ENCODE measurements around the gene ACO1.
A peak's percentile ranks its signal among the peaks of the same experiment; 100 is the strongest.

ACO1 gene

DNA sequence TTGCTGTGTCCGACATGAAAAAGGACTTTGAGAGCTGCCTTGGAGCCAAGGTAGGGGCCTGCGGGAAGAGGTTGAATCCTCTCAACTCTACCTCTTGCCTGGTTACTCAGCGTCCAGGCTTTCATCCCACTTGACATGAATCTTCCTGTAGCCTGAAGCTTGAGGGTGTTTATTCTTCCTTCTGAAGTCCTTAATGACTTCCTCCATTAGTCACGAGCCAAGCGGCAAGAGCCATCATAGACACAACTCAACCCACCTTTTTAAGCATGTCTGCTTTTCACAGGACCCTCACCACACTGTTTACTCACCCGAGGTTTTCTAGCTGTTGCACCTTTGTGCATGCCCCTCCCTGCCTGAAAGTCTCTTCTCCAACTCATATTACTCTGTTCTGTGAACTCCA is 40.2 kb downstream of the ACO1 start:
- no peak for DNase-seq

DNA sequence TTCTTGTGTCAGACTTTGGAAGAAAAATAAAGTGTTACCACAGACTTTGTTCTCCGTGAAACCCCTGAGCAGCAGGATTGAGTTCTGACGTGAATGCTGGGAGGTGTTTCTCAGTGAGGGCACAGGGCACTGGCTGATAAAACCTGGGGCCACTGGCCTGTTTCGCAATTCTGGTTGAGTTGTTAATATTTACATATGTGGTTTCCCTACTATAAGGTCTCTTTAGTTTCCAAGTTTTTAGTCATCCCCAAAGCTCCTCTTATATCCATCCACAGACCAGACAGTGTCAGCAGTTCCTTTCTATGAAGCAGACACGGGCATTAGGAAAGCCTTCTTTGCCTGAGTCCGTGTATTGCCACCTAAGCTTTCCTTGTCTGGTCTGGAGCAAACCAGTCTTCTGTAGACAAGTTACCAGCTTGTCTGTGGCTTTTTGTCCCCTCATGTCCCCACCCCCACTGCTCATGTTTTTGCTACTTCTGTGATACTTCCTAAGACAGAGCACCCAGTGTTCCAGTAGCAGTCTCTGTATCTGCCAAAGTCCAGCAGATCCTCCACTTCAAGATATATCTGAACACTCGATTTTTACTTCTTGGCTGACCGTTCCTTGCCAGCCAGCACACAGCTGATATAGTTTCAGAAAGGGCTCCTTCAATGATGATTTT is 42.0 kb downstream of the ACO1 start:
- no peak for DNase-seq

DNA sequence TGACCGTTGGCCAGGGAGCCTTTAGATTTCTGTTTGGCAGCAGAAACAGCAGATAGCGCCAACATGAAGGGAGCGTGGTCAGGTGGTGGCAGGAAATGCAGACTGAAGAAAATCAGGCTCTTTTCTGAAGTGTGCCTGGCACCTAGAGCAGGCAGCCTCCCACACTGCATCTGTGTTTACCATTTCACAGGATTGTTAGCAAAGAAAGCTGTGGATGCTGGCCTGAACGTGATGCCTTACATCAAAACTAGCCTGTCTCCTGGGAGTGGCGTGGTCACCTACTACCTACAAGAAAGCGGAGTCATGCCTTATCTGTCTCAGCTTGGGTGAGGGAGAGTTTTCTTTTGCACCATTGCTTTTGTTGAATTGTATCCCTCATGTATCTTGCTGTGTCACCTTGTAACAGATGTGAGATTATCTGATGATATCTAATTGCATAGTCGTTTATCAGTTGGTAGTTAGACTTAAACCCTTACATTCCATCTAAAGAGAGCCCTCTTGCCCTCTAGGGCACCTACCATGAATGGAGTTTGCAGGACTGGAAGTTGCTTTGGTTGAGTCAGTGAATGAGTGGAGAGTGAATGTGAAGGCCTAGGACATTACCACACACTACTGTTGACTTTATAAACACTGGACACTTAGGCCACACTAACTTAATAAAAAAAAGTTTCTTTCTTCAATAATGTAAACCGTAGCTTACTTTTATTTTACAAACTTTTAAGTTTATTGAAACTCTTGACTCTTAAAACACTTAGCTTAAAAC is 42.8 kb downstream of the ACO1 start:
- no peak for DNase-seq

DNA sequence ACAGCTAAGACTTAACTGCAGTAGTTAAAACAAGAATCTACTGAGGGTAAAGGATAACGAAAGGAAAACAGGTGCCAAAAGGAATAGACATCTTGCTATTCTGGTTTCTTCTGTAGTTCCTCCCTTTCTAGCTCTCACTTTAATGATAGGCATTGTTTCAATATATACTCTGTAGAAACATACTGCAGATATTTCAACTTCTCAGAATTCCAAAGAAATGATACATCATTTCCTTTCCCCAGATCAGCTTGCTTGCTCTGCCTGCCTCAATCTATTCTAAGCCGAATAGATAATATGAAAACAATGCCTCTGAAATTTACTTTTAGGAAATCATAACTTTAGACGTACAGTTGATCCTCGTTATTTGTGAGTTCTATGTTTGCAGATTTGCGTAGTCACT is 46.3 kb downstream of the ACO1 start:
- no peak for DNase-seq

DNA sequence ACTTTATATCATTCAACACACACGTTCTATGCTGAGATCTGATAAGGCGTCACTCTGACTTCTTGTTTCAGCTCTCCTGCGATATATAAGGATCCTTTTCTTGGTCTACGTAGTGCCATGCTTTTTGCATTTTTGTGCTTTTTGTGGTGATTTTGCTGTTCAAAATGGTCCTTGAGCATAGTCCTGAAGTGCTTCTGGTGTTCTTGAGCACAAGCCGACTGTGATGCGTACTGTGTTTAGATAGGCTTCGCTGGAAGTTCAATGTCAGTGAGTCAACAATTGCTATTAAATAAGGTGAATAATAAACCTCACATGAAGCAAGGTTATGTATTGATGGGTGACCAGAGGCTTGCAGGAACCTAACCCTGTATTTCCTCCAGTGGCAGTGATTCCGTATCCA is 46.8 kb downstream of the ACO1 start:
- DNase-seq = no peak

DNA sequence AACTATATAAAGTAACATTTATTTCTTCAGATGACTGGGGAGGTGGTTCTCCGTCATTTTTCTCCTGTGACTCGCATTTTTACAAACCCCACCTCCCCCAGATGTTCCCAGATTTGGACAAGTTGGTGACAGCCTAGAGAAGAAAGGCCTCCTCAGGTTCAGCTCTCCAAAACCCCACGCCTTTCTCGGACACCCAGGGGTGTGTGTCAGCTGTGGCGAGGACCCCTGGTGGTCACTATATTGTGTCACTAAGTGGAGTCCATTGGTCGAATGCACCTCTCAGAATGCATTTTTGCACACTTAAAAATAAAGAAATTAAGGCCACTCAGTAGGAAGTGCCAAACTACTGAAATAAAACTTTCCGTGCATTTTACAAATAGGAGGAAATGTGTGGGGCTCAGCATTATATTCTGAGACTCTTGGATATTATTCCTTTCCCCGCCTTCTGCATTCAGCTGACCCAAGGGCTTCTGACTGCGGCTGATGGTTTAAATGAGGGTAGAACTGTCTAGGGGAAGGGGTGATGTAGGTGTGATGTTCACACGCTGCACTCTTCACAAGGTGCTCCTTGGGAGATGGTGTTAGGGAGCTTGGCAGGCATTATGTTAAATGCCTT is 47.6 kb downstream of the ACO1 start:
- DNase-seq = peak; percentile 6

DNA sequence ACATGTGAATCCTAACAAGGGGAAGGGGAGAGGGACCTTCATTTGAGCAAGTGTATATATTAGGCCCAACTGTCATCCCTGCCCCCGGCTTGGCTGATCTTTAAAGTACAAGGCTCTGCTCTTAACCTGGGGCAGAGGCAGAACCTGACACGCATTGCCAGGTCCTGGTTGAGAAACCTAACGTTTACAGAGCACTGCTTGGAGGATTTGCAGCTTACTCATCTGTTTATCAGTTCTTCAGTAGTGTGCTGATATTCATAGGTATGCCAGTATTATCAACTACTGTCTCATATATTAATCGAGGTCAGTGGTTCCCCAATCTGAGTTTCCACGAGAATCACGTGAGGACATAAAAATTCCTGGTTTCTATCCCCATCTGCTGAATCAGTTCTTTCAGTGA is 50.4 kb downstream of the ACO1 start:
- DNase-seq = no peak

DNA sequence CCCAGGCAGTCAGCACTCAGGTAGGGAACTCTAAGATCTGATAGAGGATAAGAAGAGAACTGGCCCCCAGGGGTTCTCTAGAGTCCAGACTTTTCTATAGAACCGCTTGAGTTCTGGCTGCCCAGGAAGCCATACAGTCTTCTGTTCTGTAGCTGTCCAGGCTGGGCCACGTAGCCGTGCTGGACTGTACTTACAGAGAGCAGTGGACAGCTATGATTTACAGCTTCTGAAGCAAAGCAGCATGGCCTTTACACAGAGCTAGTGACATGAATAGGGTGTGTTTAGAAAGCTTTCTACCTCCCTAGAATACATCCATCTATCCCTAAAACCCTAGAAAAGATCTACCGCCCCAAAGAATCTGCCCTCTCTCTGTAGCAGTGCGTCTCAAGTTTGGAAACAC is 57.2 kb downstream of the ACO1 start:
- no peak for DNase-seq

DNA sequence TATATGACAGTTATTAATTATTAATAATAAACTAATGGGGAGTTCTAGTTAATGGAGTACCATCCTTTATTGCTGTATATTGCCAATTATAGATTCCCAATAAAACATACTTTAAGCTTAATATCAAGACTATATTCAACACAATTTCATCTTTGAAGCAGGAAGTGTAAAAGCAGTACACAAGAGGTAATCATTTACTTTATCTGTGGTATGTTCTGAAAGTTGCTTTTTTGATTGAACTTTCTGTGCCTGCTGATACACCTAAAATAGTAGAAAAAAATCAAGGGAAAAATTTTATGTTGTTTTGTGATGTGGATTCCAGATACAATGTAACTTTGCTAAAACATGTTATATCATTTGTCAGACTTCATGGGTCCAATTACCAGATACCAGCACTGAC is 58.0 kb downstream of the ACO1 start:
- no peak for DNase-seq

DNA sequence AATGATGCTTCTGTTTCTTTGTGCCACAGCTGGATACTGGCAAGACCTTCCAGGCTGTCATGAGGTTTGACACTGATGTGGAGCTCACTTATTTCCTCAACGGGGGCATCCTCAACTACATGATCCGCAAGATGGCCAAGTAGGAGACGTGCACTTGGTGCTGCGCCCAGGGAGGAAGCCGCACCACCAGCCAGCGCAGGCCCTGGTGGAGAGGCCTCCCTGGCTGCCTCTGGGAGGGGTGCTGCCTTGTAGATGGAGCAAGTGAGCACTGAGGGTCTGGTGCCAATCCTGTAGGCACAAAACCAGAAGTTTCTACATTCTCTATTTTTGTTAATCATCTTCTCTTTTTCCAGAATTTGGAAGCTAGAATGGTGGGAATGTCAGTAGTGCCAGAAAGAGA is 65.5 kb downstream of the ACO1 start:
- DNase-seq = no peak

DNA sequence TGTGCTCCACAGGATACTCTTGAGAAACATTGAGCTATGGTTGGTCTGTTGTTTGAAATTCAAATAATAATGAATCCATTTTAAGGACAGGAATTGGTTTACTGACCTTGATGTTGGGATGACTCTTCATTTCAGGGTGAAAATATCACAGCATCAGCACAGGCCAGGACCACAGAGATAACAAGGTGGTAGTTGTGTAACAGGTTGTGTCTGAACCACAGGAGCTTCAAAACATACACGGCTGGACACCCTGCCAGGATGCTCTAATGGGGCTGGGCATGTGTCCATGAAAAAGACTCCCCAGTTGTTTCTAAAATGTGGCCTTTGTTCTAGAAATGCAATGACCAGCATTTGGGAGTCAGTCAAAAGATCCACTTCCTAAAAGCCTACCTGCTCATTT is 69.8 kb downstream of the ACO1 start:
- DNase-seq = no peak

DNA sequence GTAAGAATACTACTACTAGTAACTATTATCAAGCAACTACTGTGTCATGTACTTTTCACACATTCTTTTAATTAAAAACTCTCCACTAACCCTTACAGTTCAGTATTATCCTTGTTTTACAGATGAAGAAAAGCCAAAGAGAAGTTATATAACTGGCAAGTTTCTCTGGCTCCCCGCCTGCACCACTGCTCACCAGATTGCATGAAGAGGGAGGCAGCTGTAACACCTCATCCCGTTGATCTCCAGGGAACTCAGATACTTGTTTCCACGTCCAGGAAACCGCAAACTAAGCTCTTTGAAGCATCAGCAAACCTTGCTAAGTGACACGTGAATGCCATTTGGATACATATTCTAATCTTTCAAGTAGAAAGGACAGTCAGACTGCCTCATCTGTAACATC is 71.3 kb downstream of the ACO1 start:
- DNase-seq = no peak

DNA sequence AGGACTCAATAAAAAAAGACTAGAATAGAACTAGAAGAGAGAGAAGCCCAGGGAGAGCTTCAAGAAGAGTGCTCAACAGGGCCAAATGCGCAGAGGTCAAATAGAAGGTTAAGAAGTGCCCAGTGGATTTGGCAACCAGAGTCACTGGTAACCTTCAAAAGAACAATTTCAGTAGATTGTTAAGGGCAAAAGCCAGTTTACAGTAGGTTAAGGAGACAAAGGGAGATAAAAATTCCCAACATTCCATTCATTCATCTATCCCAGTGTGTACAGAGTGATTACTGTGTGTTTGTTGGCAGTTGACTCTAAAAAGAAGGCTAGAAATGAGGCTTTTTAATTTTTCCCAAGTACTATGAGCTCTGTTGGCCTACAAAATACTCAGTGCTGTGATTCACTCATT is 72.1 kb downstream of the ACO1 start:
- no peak for DNase-seq

DNA sequence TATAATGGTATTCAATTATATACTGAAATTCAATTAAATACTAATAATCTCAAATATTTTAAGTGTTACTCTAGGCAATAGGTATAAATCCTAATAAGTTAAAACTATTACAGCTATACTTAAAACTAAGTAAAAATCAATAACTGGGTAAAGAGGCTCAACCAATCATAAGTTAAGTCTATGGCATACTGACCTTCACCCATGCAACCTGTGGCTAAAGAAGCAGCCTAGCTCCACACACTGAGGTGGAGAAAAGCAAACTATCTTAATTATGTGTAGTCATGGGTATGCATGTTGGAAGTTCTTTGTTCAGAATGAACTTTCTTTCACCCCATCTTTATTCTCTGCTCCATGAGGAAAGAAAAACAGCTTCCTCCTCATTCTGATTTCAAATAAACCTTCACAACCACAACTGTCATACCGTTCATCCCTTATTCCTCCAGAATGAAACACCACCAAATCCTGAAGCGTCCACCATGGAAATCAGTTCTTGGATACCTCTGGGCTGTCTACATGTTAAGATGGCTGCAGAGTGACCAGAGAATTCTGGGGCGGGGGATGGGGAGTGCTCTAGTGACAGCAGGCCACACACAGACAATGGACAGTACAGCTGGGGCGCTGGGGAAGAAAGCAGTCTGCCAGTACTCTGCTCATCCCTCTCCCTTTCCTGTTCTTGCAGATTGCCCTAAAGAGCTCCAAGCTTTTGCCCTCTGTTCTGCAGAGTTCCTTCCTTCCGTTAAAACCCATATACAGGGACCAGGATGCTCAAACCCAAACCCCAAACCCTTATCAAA is 79.3 kb downstream of the ACO1 start:
- no peak for DNase-seq

DNA sequence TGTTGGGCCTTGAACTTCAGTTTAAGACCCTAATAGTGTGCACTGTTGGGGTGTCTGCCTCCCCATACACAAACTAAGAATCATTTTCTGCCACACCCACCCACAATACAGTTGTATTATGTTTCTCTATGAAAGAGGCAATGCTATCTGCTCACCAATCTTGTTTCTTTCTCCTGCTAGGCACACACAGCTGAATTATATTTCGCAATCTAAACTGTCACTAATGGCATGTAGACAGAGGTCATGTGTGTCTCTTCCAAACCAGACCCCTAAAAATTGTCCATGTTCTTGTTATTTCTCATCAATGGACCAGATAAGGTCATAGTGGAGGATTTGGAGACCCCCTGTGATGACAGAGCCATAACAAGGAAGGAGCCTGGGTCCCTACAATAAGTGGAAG is 84.3 kb downstream of the ACO1 start:
- DNase-seq = no peak

DNA sequence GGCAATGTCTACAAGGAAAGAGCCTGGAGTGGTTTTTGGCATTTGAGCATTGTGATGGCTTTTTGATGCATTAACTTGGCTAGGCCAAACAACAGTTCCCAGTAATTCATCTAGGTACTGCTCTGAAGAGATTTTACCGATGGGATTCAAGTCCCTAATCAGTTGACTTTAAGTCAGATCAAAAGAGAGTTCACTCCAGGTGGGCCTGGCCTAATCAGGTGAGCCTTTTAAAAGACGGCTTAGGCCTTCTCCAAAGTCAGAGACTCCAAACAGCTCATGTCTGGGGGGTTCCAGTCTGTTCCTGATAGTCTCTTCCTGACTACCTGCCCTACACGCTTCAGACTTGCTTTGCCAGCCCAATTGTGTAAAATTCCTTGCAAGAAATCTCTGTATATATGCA is 87.9 kb downstream of the ACO1 start:
- DNase-seq = no peak

DNA sequence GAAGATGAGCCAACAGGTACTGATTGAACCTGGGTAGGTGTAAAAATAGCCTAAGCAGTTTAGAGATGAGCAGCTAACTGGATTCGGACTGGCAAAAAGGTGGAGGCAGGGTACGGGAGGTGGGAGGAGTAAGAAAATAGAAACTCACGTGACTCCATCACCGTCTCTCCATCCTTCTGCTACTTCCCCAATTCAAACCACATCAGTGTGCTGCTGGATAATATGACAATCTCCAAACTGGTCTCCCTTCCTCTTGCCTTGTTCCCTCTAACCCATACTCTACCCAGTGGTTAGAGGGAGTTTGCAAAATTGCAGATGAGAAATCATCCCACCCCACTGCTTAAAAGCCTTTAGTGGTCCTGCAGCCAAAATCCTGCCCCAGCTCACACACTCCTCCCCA is 98.9 kb downstream of the ACO1 start:
- DNase-seq = no peak

DNA sequence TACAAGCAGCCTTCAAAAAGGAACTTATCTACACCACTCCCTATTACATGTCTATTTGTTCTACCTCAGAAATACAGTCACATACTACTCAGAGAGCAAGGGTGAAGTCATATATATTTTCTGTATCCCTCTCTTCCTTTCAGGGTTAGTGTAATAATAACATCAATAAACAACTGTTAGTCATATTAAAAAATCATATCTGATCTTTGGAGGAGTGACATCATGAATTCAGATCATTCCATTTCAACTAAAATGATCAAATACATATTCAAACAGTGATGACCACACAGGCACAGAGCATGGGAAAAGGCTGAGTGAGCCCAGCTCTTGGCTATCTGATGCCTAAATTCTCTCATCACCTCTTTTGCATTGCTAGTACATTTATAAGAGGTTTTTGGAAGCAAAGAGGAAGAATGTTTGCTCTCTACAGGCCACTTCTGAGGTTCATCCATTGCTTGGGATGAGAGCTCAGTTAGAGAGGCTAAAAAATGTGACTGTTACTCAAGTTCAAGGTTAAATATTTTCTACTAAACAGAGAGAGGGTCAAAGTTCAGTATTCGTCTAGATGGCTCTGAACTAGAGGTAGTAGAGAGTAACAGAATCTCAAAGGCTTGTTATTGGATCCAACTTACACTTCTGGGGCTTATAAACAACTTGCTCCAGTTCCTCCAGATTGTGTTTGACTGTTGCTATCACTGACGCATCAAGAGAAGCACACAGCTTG is 102.6 kb downstream of the ACO1 start:
- DNase-seq = no peak

DNA sequence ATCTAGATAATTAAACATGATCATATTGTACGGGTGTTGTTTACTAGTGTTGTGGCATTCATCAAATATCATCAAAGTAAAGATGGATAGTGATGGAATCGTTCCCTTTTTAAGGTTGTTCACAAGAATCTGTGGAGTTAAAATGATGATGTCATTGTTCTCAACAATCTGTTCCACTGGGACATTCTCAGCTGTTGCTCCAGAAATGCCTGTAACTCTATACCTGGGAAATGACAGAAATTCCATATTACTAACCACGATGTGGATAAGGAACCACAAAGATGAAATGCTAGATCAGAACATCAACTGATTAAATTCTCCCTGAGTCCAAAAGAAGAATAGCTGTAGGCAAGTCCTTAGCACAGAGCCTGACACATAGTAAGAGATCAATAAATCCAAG is 103.5 kb downstream of the ACO1 start:
- DNase-seq = no peak

DNA sequence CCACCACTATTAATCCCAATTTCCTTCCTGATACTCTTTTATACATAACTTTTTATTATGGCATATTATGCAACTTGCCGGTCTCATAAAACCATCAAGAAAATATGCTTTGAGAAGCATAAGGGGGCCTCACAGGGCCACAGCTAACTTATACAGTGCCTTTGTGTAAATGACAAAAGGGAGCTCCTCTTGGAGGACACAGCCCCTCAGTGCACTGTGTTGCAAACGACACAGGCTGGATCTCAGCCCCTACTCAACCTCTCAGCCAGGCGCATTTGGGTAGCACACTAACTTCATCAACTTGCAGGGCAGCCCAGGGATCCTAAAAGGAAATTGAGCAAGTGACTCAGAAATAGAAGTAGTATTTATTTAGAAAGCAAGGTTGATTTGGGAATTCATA is 106.2 kb downstream of the ACO1 start:
- DNase-seq = no peak

DNA sequence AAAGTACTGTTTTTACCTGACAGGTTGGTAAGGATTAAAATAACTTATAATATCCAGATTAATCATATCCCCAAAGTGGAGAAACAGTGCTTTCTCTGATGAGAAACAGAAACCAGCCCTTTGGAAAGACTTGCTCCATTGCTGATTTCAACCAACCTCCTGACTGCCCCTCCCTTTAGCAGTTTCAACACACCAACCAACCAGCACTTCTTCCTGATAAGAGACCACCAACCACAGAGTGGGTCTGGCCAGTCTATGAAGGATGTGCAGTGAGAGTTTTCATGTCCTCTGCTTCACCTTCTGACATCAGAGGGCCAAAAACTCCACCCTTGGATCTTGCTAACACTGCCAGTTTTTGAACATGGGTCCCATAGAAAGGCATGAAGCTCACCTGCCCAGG is 113.5 kb downstream of the ACO1 start:
- no peak for DNase-seq

DNA sequence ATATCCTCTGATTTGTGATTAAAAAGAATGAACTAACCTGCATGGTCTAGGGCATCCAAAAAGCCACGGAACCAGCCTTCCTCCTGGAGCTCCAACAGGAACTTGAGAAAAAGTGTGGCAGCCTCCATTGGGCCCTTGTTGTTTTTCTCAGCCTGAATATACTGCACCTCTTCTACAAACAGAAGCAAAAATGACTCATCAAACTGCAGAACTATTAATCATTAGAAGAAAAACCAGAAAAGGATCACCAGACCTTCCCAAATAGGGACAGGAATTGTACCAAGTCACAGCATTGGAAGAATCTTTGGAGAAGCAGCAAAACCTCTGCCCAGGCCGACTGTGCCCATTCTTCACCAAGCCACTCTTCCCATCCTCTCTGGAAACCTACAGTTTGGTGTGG is 116.3 kb downstream of the ACO1 start:
- no peak for DNase-seq

DNA sequence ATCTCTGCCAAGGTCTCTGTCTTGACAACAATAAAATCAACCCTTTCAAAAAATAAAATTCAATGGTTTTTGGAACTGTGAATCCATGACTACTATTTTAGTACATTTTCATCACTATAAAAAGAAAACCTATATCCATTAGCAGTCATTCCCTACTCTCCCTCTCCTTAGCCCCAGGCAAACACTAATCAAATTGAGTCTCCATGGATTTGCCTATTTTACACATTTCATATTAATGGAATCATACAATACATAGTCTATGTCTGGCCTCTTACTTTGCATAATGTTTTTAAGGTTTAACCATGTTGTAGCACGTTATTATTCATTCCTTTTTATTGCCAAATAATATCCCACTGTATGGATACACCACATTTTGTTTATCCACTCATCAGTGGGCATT is 117.4 kb downstream of the ACO1 start:
- DNase-seq = no peak

Measured in NCI-H1436 (cell line).